ENCODE measurements around the gene SLCO4A1.

Gene SLCO4A1

DNA sequence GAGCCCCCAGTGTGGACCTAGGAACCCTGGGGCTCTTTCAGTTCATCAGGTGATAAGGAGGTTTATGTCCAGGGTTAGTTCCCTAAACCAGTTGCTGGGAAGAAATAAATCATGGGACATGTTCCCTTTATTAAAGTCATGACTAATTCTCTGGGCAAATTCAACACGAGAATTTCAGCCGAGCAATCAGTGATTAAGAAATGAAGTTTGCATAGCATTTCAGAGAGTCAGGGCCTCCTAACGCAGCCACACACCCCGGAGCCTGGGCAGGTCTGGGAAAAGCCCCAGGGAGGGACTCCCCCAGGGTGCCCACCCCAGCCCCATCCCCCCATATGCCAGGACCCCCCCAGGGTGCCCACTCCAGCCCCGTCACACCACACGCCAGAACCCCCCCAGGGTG, 20.1 kb downstream of the SLCO4A1 start:
- H3K9me3 ChIP-seq (ENCODE audit: control insufficient read depth, low read length): no peaks in the 10 kb centered on the region
- H3K4me3 ChIP-seq (ENCODE audit: low read depth, low read length): no peak overlapping the region
- TF ChIP-seq CTCF (IDR thresholded peaks at IDR 0.05): no peak
- H3K4me1 ChIP-seq: no peaks in the 10 kb centered on the region
- H2AFZ ChIP-seq: no peak overlapping the region
- no peak overlapping the region for H3K9ac ChIP-seq
- H3K4me2 ChIP-seq (ENCODE audit: low read length): no peak overlapping the region
- H3K79me2 ChIP-seq: peaks cover 17% of the 10 kb centered on the region
- no peaks in the 10 kb centered on the region for H3K27me3 ChIP-seq (ENCODE audit: control insufficient read depth, insufficient read depth, low read length)
- no peak overlapping the region for H3K27ac ChIP-seq
- H3K36me3 ChIP-seq (ENCODE audit: control insufficient read depth, insufficient read depth, low read length): no peaks in the 10 kb centered on the region

DNA sequence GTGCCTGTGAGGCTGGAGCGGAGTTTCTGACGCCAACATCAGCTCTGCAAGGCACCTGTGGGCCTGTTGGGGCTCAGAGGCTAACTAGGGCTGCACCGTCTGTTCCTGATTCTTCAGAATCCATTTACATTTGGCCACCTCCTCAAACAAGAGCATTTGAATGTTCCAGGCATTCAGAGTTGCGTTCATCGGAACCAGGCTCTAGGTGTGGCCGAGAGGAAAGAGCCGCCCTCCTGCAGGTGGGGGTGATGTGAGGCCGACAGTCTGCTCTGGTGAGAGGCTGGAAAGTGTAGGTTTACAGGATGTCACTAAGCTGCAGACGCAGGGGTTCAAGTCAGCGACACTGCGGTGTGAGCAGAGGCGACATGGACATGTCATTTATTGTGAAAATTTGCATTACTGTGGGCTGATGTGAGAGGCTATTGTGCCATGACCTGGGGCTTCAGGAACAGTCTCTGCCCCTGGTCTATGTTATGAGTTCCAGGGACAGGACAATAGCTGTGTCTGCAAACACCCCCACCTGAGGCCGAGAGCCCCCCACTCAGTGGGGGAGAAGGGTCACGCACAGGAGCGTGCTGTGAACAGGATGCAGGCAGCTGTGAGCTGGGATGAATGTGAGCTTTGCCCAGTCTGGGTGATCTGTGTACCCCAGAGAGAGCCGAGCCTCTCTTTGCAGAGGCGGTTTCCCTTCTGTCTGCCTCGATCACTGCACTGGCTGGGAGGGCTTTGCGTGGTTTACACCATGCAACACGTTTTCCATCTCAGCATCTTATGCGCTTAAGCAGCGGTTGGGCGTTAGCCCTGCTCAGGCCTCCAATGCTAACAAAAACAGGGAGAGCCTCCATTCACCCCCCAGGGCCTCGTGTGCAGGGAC, 21.1 kb downstream of the SLCO4A1 start:
- Histone ChIP-seq H3K79me2 (peaks cover 7% of the 10 kb centered on the region), H3K27ac (no peak overlapping the region), H3K27me3 (ENCODE audit: control insufficient read depth, insufficient read depth, low read length) (no peaks in the 10 kb centered on the region), H2AFZ (no peak overlapping the region), H3K36me3 (ENCODE audit: control insufficient read depth, insufficient read depth, low read length) (no peaks in the 10 kb centered on the region), H3K4me1 (no peaks in the 10 kb centered on the region), H3K9me3 (ENCODE audit: control insufficient read depth, low read length) (no peaks in the 10 kb centered on the region), H3K9ac (no peak overlapping the region), H3K4me3 (ENCODE audit: low read depth, low read length) (no peak overlapping the region), H3K4me2 (ENCODE audit: low read length) (no peak overlapping the region)
- TF ChIP-seq CTCF (IDR thresholded peaks at IDR 0.05): no peak

GRCh38 chr20:62664019-62664971, 22.0 kb downstream of the SLCO4A1 start:
- Histone ChIP-seq H3K36me3 (ENCODE audit: control insufficient read depth, insufficient read depth, low read length) (no peaks in the 10 kb centered on the region), H3K27me3 (ENCODE audit: control insufficient read depth, insufficient read depth, low read length) (no peaks in the 10 kb centered on the region), H3K9me3 (ENCODE audit: control insufficient read depth, low read length) (no peaks in the 10 kb centered on the region), H3K79me2 (peaks cover 3% of the 10 kb centered on the region), H3K4me2 (ENCODE audit: low read length) (no peak overlapping the region), H3K4me1 (no peaks in the 10 kb centered on the region), H3K9ac (no peak overlapping the region), H3K27ac (no peak overlapping the region), H3K4me3 (ENCODE audit: low read depth, low read length) (no peak overlapping the region), H2AFZ (no peak overlapping the region)
- no peak for TF ChIP-seq CTCF (IDR thresholded peaks at IDR 0.05)

DNA sequence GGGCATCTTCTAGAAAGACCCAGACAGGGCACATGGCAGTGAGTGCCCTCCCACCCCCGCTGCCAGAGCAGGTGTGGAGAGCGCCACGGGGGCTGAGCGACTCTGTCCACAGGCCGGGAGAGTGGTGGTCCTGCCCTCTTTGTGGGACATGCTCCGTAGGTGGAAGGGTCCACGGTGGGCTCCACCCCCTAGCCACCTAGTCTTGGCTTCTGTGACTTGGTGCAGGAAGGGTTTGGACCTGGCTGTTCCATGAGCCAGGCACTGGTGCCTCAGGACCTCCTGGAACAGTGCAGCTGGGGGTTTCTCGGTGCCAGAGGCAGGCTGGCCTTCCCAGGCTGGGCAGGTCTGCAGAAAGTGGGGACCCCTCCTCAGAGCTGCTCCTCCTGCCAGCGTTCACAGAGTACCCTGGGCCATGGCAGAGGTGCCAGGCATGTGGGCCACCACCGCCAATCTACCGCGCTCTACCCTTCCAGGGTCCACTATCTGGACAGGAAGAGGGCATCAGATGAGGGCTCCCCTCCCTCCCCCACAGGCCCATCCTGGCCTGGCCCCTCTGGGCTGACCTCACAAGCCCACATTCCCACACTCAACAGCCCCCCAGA, 23.0 kb downstream of the SLCO4A1 start:
- no peak overlapping the region for H3K27ac ChIP-seq

More for the DNA sequence above, 23.0 kb downstream of the SLCO4A1 start:
- Histone ChIP-seq H3K4me2 (ENCODE audit: low read length) (no peak overlapping the region), H3K4me3 (ENCODE audit: low read depth, low read length) (no peak overlapping the region), H3K79me2 (no peaks in the 10 kb centered on the region), H3K36me3 (ENCODE audit: control insufficient read depth, insufficient read depth, low read length) (no peaks in the 10 kb centered on the region), H3K9ac (no peak overlapping the region), H3K27me3 (ENCODE audit: control insufficient read depth, insufficient read depth, low read length) (no peaks in the 10 kb centered on the region), H2AFZ (no peak overlapping the region), H3K9me3 (ENCODE audit: control insufficient read depth, low read length) (no peaks in the 10 kb centered on the region), H3K4me1 (no peaks in the 10 kb centered on the region)
- no peak for TF ChIP-seq CTCF (IDR thresholded peaks at IDR 0.05)
